Measurements from ENCODE around the gene DYNC1I1. TPM values are rescaled to one million over a fixed set of nuclear protein-coding genes. Genes with fewer than 3 reads are reported as not detected.

DYNC1I1 gene
- total RNA-seq, 2 experiments from 2014 or later, result not detected

- H3K27me3 Mint-ChIP-seq, result no peaks in the 10 kb centered on the region
- ChIA-PET POLR2A (interaction anchor here (0.7 kb wide), 1 partner anchor 12 kb away, joined by 3 read pairs; no protein-coding TSS in a partner anchor), CTCF (no interaction called here)
- no peak overlapping the region for H3K4me3 Mint-ChIP-seq
- H3K9me3 Mint-ChIP-seq, result no peaks in the 10 kb centered on the region
- no peak for TF ChIP-seq CTCF (IDR thresholded peaks at IDR 0.05)
- ATAC-seq (no peak), DNase-seq (no peak)
- H3K36me3 Mint-ChIP-seq (ENCODE audit: low read depth), result peaks cover 25% of the 10 kb centered on the region
- no peaks in the 10 kb centered on the region for H3K4me1 Mint-ChIP-seq (ENCODE audit: low read depth)
- H3K27ac Mint-ChIP-seq, result no peak overlapping the region
- intact Hi-C loops (cut with micrococcal nuclease), result no loop called here
Observed at GRCh38 chr7:96144260-96144526, 371.8 kb downstream of the DYNC1I1 start.

Other genes with a start within 250 kb of the DYNC1I1 start
- gene PDK4, start 176.0 kb upstream of the DYNC1I1 start, total RNA-seq, result not detected